GM19043 (cell line): ENCODE results near the gene FUCA2.
"Not testable (repeated sequence)": the region's sequence is repeated elsewhere in the genome, so short reads cannot be mapped to it uniquely, and the experiment has no call there.

ENCODE experiments used
- ATAC-seq: cut with Tn5 transposase; IDR thresholded peaks from one replicate; pipeline ENCODE4 v1.9.1; 2021; ENCODE audit warnings: low read depth; ENCODE audit not compliant: unreplicated experiment

Gene FUCA2

DNA sequence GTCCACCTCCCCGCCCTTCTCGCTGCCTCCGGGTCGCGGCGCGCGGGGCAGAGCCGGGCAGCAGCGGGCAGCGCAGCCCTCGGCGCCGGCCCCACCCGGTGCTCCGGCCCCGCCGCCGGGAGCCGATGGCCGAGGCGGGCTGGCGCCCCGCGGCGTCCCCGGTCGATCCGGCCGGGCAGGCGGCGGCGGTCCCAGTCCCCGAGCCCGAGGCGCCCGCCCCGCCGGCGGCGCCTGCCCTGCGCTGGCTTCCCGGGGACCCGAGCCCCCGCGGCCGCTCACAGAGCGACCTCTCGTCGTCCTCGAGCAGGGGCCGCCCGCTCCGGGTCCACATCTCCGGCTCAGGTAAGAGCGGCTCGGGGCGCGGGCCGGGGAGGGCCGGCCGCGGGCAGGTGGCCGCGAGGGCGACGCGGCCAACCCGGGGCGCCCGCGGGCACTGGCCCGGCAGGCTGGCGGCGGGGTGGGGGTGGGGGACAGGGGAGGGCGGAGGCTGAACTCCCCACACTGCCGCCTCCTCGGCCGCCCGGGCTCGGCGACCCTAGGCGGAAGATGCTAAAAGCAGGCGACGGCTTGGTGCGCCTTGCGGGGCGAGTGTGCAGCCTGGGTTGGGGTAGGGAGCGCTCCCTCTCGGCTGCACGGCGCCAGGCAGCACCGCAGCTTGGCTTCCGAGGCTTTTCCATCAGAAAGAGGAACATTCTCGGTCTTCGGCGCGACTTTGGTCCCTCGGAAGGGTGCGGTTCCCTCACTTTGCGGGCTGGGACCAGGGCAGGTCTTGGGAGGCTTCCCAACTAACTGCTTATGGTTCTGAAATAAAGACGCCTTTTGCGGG lies 25.6 kb upstream of the FUCA2 start:
- ATAC-seq, result peak; percentile 58

DNA sequence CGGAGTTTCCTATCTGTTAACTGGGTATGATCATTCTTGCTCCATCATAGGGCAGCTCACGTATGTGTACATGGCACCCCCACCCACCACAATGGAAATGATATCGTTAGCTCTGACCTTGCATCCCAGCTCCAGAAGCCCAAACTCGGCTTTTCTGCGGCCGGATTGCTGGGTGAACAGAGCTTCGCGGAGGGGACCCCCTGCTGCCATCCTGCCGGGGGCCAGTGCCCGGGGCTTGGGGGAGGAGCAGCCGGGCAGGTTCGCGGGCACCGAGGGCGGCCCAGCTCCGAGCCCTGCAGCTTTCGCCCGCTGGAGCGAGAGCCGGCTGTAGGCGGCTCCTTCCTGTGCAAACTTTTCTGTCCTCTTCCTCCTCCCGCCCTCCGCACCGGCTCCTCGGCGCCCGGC lies 24.9 kb upstream of the FUCA2 start:
- ATAC-seq, result peak; percentile 60

DNA sequence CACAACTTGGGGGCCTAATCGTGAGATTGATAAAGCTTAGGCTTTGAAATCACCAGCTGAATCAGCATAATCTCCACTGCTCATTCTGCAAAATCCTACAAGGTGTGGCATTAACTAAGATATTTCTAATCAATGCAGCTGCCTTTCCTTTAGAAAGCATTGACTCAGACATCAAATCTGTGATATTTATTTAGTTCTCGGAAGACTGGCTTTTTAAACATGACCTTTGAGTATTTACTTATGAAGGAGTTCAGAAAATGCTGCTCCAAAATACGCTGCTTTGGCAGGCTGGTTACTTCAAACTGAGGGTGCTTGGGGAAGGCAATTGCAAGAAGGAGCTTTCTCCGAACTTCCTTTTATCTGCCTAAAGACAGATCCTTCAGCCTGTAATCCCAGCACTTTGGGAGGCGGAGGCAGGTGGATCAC lies 23.7 kb upstream of the FUCA2 start:
- no peak for ATAC-seq

DNA sequence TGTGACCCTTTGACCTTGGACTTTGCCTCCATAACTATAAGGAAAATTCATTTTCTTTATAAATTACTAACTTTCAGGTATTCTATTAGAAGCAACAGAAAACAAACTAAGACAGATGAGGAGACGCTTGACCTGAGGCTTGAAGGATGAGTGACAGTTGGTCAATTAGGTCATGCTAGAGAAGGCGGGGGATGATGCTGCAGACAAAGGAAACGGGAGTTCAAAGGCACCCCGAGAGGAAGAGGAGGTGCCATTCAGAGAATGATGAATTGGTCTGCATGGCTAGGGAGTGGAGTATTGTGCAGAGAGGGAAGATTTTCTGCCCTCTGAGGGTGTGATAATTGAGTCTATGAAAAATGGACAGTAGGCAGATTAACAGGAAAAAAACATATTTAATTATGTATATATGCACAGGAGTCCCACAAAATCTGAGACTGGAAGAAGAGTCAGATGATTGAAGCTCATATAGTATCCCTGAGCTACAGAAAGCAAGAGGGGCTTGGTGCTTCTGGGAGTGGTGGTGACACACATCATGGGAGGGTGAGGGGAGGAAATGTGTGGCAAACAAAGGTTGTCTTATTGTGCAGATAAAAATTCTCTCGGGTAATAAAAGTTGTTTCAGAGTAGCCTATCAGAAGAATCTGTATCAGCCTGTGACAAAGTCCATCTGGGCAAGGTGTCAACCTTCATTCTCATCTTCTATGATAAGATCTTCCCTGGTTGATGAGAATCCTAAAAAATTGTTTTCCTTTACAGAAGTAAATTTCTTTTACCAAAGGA lies 20.4 kb upstream of the FUCA2 start:
- ATAC-seq, result no peak

DNA sequence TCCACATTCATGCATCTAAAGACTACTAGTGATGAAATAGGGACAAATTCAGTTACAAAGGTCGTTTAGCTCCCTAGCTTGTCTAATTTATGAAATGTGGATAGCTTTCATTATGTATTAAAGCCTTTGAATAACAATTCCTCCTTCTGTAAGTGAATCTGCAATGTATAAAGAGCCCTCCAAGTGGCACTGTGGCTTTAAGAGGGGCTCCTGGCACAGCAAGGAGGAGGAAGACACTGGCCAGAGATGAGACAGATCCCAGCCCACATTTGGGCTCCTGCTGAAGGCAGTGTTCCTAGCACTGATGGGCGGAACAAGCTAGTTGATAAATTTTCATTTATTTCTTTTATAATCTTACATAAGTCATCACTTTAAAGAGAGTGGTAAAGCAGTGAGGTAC lies 17.6 kb upstream of the FUCA2 start:
- no peak for ATAC-seq

DNA sequence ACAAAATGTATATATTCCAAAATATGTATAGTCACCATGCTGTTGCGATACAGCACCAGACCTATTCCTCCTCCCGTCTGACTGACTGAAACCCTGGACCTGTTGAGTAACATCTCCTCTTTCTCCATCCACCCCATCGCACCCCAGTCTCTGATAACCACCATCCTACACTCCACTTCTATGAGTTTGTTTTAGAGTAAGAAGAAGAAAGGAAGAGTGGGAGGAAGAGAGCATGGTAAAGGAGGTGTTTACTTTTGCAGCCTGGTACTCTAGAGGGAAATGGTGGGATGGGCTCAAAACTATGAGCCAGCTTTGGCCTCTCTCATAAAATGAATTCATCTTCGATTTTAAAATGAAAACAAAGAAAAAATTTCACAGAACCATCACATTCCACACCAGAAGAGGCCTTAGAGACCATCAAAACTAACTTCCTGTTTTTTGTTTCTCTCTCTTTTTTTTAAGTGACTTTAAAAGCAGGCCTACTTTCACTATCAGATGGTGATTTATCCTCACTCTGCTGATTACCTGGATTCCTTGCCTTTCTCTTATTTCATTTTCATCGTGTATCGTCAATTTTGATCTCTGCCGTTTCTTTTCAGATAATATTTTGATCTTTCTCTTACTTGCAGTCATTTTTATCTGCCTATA lies 16.8 kb upstream of the FUCA2 start:
- peak; percentile 85 for ATAC-seq

DNA sequence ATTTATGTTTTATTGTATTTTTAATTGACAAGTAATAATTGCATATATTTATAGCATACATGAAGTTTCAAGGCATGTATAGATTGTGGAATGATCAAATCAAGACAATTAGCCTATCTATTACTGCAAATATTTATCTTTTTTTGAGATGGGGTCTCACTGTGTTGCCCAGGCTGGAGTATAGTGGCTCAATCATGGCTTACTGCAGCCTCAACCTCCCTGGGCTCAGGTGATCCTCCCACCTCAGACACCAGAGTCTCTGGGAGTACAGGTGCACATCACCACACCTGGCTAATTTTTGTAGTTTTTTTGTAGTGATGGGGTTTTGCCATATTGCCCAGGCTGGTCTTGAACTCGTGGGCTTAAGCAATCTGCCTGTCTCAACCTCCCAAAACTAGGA lies 16.2 kb upstream of the FUCA2 start:
- no peak for ATAC-seq

DNA sequence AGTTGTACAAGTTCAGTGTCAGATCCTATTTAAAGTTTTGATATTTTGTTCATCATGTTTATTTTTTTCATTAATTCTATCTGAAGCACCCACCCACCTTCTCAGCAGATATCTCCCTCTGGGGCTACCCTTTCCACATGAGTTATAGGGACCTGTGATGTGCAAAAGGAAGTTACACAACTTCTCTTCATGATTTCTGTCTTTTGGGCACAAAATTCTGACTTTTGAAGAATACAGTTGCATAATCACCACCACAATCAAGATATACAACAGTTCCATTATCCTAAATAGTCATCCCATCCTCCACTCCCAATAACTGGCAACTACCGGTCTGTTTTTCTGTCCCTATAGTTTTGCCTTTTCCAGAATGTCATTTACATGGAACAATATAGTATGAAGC lies 13.8 kb upstream of the FUCA2 start:
- ATAC-seq, result no peak

DNA sequence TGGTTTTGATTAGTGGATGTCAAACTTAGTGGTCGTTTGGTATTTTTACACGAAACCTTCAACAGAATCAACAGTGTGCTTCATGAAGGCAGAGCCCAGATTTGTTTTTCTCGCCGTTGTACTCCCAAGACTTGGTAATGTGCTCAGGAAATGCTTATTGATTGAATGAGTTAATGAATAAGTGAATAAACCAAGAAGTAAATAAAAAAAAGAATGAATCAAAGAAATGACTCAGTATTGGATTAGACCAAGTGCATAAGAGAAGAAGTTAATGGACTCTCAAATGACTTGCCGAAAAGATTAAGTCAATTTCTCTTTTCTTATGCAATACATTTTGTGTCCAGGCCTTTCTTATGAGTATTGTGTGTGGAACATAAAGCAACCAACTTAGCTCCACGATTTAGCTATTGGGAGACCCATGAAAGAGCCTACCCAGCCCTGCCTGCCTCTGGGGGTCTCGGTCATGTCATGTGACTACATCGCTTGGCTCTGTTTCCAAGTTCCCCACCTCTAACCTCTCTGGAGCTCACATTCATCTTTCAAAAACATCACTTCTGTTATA lies 10.6 kb upstream of the FUCA2 start:
- no peak for ATAC-seq

DNA sequence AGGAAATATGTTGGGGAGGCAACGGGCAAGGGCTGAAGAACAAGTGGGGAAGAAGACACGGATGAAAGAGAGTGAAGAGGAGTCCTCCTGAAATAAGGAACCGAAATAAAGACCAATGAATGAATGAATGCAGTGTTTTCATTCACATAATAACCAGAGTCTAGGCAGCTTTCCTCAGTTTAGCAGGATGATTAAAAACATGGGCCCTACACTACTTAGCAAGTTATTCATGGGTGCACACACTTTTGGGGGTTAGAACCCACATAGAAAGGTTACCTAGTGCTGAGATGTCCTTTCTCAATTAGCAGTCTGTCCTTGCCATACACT lies 5.9 kb upstream of the FUCA2 start:
- no peak for ATAC-seq

DNA sequence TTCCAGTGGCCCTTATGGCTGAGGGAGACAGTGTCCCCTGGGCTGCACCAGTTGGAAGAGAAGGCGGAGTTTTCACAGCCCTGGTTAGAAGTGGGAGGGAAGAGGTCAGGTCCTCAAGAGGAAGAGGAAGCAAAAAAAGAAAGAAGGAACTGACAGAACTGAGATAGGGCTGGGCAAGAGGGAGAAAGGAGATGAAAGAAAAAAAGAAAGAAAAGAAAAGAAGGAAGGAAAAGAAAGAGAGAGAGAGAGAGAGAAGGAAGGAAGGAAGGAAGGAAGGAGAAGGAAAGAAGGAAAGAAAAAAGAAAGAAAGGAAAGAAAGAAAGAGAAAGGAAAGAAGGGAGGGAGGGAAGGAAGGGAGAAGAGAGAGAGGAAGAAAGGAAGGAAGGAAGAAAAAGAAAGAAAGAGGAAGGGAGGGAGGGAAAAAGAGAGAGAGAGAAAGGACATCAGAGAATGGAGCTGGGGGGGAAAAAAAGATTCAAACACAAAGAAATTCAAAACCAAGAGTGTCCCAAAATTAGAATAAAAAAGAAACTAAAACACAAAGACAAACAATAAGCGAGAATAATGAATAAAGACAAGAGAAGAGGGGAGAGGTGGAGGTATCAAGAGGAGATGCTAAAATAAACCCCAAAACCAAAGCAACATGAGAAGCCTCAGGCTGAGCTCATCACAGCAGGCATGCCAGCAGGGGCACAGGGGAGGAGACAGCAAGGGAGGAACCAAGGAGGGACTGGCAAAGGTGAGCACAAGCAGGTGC lies 5.3 kb upstream of the FUCA2 start:
- ATAC-seq, result no peak

DNA sequence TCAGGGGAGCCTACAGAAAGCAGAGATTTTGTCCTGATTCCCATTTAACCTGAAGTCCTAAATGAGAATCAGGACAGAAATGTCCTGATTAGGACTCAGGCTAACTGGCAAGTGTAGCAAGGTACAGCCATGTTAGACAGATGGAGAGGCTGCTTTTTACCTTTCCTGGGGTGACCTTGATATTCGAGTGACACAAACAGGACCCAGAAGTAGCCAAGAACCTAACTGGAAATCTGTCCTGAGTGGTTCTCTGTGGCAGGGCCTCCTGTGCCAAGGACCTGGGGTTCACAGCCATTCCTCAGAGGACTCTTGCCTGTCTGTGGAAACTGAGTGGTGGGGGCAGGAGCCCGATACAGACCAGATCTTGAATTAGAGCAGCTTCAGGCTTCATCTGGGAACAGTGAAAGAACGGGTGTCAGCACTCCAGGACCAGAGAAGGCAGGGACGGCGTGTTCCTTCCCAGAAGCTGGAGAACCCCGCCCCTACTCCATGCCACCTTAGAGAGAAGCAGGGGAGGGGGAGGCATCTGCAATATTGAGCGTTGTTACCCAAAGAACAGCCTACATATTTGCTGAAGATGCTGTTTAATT lies 4.3 kb upstream of the FUCA2 start:
- ATAC-seq, result no peak

DNA sequence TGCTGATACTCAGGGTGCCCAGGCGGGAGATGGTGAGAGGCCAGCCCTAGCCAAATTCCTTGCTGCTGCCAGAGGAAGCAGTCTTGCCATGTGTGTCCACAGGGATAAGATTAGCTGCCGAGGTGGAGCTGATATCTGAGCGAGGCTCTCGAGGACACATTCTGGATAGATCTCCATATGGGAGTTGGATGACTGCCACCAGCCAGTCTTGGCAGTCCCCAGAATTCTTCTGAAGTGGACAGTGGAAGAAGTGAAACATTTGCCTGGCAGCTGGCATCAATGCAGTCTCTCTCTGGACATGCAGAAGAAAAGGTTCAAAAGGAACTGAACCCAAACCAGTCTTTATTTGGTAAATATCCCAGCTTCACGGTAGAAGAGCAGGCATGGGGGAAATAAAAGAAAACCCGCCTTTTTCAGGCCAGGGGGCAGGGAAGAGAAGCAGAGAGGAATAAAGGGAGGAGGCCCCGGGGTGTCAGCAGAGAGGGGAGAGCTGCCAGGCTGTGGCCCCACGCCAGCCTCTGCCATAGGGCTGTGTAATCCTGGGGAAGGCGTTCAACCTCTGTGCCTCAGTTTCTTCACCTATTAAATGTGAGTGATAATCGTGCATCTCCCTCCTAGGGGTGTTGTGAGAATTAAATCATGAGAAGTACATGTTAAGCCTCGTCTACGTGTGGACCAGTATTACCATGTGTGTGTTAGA lies 3.7 kb upstream of the FUCA2 start:
- no peak for ATAC-seq

DNA sequence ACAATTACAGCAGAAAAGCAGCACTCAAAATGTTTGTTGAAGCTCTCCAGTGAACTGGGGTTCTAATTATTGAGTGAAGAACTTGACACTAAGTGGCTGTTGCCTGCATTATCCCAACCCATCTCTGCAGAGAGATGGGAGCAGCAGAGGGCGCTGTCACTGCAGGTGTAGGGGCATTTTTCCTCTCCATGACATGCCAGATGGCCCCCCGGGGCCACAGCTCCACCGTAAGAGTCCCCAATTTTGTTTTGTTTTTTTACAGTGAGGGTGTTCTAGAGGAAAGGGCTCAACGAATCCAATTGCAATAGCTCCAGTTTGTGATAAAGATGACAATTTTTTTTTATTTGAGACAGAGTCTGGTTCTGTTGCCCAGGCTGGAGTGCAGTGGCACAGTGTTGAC lies 1.9 kb upstream of the FUCA2 start:
- no peak for ATAC-seq

DNA sequence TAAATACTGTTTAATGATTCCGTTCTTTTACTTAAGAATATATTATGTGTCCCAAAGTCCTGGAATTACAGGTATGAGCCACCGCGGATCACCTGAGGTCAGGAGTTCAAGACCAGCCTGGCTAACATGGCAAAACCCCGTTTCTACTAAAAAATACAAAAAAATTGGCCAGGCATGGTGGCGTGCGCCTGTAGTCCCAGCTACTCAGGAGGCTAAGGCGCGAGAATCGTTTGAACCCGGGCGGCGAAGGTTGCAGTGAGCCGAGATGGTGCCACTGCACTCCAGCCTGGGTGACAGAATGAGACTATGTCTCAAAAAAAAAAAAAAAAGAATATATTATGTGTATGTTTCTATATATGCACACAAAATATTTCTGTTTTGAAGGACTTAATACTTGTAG lies 1.2 kb downstream of the FUCA2 start:
- not testable (repeated sequence) for ATAC-seq

DNA sequence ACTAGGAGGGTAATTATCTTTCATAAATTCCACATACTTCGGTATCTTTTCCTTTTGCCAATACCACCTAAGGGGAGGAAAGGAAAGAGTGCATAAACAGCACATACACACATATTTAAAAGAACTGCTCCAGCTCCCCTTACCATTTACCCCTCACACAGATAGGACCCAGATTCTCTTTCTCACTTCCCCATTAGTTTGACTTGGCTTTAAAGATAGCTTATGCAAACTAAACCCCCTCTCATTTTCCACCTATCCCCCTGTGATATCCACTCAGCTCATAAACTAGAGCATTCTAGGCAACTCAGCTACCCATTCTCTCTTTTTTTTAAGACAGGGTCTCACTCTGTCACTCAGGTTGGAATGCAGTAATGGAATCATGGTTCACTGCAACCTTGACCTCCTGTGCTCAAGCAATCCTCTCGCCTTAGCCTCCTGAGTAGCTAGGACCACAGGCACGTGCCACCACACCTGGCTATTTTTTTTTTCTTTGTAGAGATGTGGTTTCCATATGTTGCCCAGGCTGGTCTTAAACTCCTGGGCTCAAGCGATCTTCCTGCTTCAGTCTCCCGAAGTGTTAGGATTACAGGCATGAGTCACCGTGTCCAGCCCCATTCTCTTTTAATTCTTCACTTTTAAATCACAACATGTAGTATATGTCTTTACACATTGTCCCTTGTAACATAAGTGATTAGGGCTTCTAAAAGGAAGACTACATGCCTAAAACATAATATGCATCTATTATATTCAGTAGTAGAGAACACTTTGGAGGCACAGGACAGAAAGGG lies 4.0 kb downstream of the FUCA2 start:
- peak; percentile 40 for ATAC-seq

DNA sequence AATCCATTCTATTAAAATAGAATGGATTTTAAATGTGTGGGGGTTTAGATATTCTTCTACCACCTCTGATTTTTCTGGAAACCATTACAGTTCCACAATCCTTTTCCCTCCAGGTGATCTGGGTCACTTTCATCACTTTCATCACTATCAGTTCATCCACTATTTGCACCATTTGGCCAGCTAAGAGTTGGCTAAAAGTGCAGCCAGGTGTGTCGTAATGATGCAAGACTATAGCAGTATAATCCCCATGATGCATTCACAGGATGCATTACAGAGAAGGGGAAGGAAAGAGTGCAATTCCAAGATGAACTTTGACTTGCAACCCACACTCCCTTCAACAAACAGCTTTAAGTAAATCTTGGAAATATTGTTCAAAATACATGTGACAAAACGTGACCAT lies 4.9 kb downstream of the FUCA2 start:
- ATAC-seq, result no peak

DNA sequence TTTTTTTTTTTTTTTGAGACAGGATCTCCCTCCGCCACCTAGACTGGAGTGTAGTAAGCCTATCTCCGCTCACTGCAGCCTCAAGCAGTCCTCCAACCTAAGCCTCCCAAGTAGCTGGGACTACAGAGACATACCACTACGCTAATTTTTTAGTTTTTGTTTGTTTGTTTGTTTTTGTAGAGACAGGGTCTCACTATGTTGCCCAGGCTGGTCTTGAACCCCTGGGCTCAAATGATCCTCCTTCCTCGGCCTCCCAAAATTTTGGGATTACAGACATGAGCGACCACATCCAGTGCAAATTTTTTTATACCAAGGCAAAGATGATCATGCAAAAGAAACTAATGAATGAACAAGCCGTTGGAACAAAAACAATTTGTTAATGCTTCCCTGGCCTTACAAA lies 5.3 kb downstream of the FUCA2 start:
- ATAC-seq, result no peak

DNA sequence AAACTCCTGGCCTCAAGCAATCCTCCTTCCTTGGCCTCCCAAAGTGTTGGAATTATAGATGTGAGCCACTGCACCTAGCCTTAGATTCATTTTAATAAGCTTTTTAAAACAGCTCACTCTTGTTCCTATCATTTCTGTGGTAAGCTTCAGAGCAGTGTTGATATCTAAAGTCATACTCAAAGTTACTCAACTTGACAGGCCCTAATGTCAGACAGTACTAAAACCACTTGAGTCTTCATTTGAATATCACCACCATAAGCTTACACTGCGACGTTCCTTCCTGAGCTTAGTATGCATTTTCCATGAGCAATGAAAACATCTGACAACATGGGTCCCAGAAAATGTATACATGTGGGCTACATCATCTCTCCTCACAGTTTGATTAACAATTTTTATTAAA lies 6.0 kb downstream of the FUCA2 start:
- no peak for ATAC-seq
